WTC11 (cell line): Measurements from ENCODE around the gene C5AR1. TPM values are rescaled to one million over a fixed set of nuclear protein-coding genes. Genes with fewer than 3 reads are reported as not detected.

ENCODE experiments used
- ATAC-seq: fragments of 200-7000 bp; cut with Tn5 transposase; 2 replicates; pipeline ENCODE4 v1.10.0; 2021; ENCODE audit warnings: mild to moderate bottlenecking, moderate library complexity
- CTCF ChIA-PET: fragments of 300-600 bp; sonication (Branson Sonifier 250); formaldehyde crosslinking; loops from one replicate; lab custom pipeline; 2021; ENCODE audit warnings: antibody characterized with exemption; lab: Charles Lee
- POLR2A ChIA-PET: fragments of 350-600 bp; sonication (Branson Sonifier 250); formaldehyde crosslinking; loops from one replicate; lab custom pipeline; 2021; ENCODE audit warnings: antibody characterized with exemption; lab: Charles Lee
- DNase-seq: peaks from one replicate; pipeline ENCODE4 v3.0.0; 2021; ENCODE audit warnings: low spot score
- H3K27ac Mint-ChIP-seq: 2 replicates; pipeline ENCODE4 v1.8.0; 2021; ENCODE audit warnings: mixed read lengths
- H3K27me3 Mint-ChIP-seq: 2 replicates; pipeline ENCODE4 v1.8.0; 2021; ENCODE audit warnings: low read depth, mild to moderate bottlenecking, moderate library complexity, mixed read lengths
- H3K36me3 Mint-ChIP-seq: 2 replicates; pipeline ENCODE4 v1.8.0; 2021; ENCODE audit warnings: mixed read lengths
- H3K4me1 Mint-ChIP-seq: 2 replicates; pipeline ENCODE4 v1.8.0; 2022; ENCODE audit warnings: mixed read lengths
- H3K4me3 Mint-ChIP-seq: 2 replicates; pipeline ENCODE4 v1.8.0; 2021; ENCODE audit warnings: mild to moderate bottlenecking, moderate library complexity, mixed read lengths
- H3K9me3 Mint-ChIP-seq: 2 replicates; pipeline ENCODE4 v1.8.0; 2021; ENCODE audit warnings: mixed read lengths
- CREB1 ChIP-seq: sonication (generic); formaldehyde crosslinking; IDR thresholded peaks from 2 replicates; pipeline ENCODE4 v1.8.0; 2023; ENCODE audit warnings: mild to moderate bottlenecking, missing genetic modification reagents
- ELF4 ChIP-seq: sonication (generic); formaldehyde crosslinking; IDR thresholded peaks from 2 replicates; pipeline ENCODE4 v1.8.1; 2022; ENCODE audit warnings: low read depth, mild to moderate bottlenecking, moderate library complexity, missing genetic modification reagents
- FOXP1 ChIP-seq: sonication (generic); formaldehyde crosslinking; IDR thresholded peaks from 2 replicates; pipeline ENCODE4 v1.8.0; 2022; ENCODE audit warnings: missing genetic modification reagents, mild to moderate bottlenecking, moderate library complexity, borderline replicate concordance
- GRHL2 ChIP-seq: fragments of 250-450 bp; sonication (Bioruptor Pico); IDR thresholded peaks from 2 replicates; pipeline ENCODE4 v1.8.0; 2022; ENCODE audit warnings: mild to moderate bottlenecking, moderate library complexity; ENCODE audit not compliant: insufficient replicate concordance, severe bottlenecking
- JUN ChIP-seq: sonication (generic); formaldehyde crosslinking; IDR thresholded peaks from 2 replicates; pipeline ENCODE4 v1.8.0; 2023; ENCODE audit warnings: mild to moderate bottlenecking, missing genetic modification reagents
- KAT7 ChIP-seq: sonication (generic); formaldehyde crosslinking; IDR thresholded peaks from 2 replicates; pipeline ENCODE4 v1.8.1; 2023; ENCODE audit warnings: missing genetic modification reagents, mild to moderate bottlenecking, borderline replicate concordance
- MXD4 ChIP-seq: fragments of 250-450 bp; sonication (Bioruptor Pico); IDR thresholded peaks from 2 replicates; pipeline ENCODE4 v1.8.0; 2021; ENCODE audit warnings: mild to moderate bottlenecking, moderate library complexity, borderline replicate concordance
- NFE2L1 ChIP-seq: sonication (generic); formaldehyde crosslinking; IDR thresholded peaks from 2 replicates; pipeline ENCODE4 v1.8.1; 2023; ENCODE audit warnings: missing genetic modification reagents
- NFYB ChIP-seq: sonication (generic); formaldehyde crosslinking; conservative IDR thresholded peaks from 2 replicates; pipeline ENCODE4 v1.8.0; 2022; ENCODE audit warnings: low read depth, missing genetic modification reagents
- NR1H2 ChIP-seq: sonication (generic); formaldehyde crosslinking; IDR thresholded peaks from 2 replicates; pipeline ENCODE4 v1.9.0; 2021; ENCODE audit warnings: mild to moderate bottlenecking, moderate library complexity, missing genetic modification reagents
- OVOL2 ChIP-seq: fragments of 250-450 bp; sonication (Bioruptor Pico); IDR thresholded peaks from 2 replicates; pipeline ENCODE4 v1.9.0; 2021; ENCODE audit warnings: mild to moderate bottlenecking, borderline replicate concordance
- RORB ChIP-seq: fragments of 250-450 bp; sonication (Bioruptor Pico); IDR thresholded peaks from 2 replicates; pipeline ENCODE4 v1.9.0; 2021; ENCODE audit warnings: mild to moderate bottlenecking
- SMAD4 ChIP-seq: sonication (generic); formaldehyde crosslinking; IDR thresholded peaks from 2 replicates; pipeline ENCODE4 v1.8.0; 2022; ENCODE audit warnings: mild to moderate bottlenecking, missing genetic modification reagents
- TCF7 ChIP-seq: sonication (generic); formaldehyde crosslinking; IDR thresholded peaks from 2 replicates; pipeline ENCODE4 v1.8.0; 2022; ENCODE audit warnings: mild to moderate bottlenecking, low read depth, missing genetic modification reagents, moderate library complexity
- ZBTB21 ChIP-seq: sonication (generic); formaldehyde crosslinking; IDR thresholded peaks from 2 replicates; pipeline ENCODE4 v1.8.1; 2023; ENCODE audit warnings: mild to moderate bottlenecking, missing genetic modification reagents, borderline replicate concordance
- ZNF396 ChIP-seq: fragments of 250-450 bp; sonication (Bioruptor Pico); IDR thresholded peaks from 2 replicates; pipeline ENCODE4 v1.8.0; 2021; ENCODE audit warnings: mild to moderate bottlenecking, moderate library complexity, borderline replicate concordance
- ZNF423 ChIP-seq: fragments of 250-450 bp; sonication (Bioruptor Pico); IDR thresholded peaks from 2 replicates; pipeline ENCODE4 v2.1.2; 2022; ENCODE audit warnings: mild to moderate bottlenecking, moderate library complexity
- total RNA-seq: library from RNA; stranded (reverse); gene quantifications from 3 replicates; pipeline ENCODE4 v1.2.3, GENCODE V29; 2021
- TF ChIP-seq, protein P1 (sequence below): sonication (generic); formaldehyde crosslinking; IDR thresholded peaks from 2 replicates; pipeline ENCODE4 v1.8.0; 2023; ENCODE audit warnings: missing genetic modification reagents
- TF ChIP-seq, protein P2 (sequence below): sonication (generic); formaldehyde crosslinking; IDR thresholded peaks from 2 replicates; pipeline ENCODE4 v1.8.1; 2022; ENCODE audit warnings: mild to moderate bottlenecking, moderate library complexity, missing genetic modification reagents
- TF ChIP-seq, protein P3 (sequence below): fragments of 250-450 bp; sonication (Bioruptor Pico); conservative IDR thresholded peaks from 2 replicates; pipeline ENCODE4 v1.9.0; 2021; ENCODE audit warnings: mild to moderate bottlenecking
- TF ChIP-seq, protein P4 (sequence below): sonication (generic); formaldehyde crosslinking; conservative IDR thresholded peaks from 2 replicates; pipeline ENCODE4 v1.8.1; 2022; ENCODE audit warnings: mild to moderate bottlenecking, missing genetic modification reagents
- TF ChIP-seq, protein P5 (sequence below): sonication (generic); formaldehyde crosslinking; IDR thresholded peaks from 2 replicates; pipeline ENCODE4 v1.8.0; 2023; ENCODE audit warnings: mild to moderate bottlenecking, missing genetic modification reagents
- TF ChIP-seq, protein P6 (sequence below): sonication (generic); formaldehyde crosslinking; IDR thresholded peaks from 2 replicates; pipeline ENCODE4 v1.8.0; 2023; ENCODE audit warnings: missing genetic modification reagents, mild to moderate bottlenecking, borderline replicate concordance
- TF ChIP-seq, protein P7 (sequence below): sonication (generic); formaldehyde crosslinking; IDR thresholded peaks from 2 replicates; pipeline ENCODE4 v1.8.0; 2022; ENCODE audit warnings: mild to moderate bottlenecking, missing genetic modification reagents

Gene C5AR1
- total RNA-seq, 1 experiment from 2014 or later, result 0.28 TPM

DNA sequence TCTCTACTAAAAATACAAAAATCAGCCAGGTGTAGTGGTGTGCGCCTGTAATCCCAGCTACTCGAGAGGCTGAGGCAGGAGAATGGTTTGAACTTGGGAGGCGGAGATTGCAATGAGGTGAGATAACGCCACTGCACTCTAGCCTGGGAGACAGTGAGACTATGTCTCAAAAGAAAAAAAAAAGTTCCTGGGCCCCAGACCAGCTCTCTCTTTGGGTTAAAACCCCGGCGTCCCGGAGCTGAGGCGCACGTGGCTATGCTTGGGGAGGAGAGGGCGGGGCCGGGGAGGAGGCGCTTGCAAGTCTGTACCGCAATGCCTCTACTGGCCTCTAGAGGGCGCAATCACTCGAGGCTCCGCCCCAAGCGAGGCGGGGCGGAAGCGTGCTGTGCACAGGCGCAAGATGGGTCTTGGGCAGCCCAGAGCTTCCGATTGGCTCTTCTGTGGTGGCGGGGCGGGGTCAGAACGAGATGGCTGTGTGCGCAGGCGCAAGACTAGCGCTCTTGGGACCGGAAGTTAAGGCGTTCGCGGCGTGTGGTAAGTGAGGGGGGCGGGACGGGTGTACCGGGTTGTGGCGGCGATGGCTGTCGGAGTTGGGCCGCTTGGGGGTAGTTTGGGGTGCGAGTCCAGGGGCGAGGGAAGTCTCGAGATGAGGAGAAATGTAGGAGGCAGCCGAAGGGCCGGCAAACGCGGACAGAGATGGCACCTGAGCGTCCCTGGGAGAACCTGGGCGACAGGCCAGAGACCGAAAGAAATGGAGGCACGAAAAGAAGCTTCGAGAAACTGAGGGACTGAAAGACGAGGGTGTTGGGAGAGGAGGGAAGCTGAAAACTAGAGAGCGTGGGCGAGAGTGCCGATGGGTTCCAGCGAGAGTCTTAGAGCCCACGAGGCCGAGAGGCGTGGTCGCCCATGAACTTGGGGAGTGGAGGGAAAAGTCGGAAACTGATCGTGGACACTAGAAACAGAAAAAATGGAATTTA is 39.4 kb downstream of the C5AR1 start, which contains the start of gene DHX34:
DHX34 (plus strand) TSS at position 497 of the 977 bp plus-strand sequence. CDS start 3,716 bp downstream, outside the sequence.
- Mint-ChIP-seq H3K27me3 (peaks cover 14% of the 10 kb centered on the region), H3K9me3 (0 out of 2 replicates have a peak, but pooled peaks cover 3% of the 10 kb centered on the region), H3K27ac (peak within 1 kb of the TSS; percentile 86), H3K4me1 (peaks cover 29% of the 10 kb centered on the region), H3K36me3 (peaks cover 34% of the 10 kb centered on the region), H3K4me3 (peak within 1 kb of the TSS; percentile 92)
- ChIA-PET CTCF (interaction anchor here (0.6 to 3.6 kb wide), 69 partner anchors 8 to 582 kb away, joined by 3 to 61 read pairs (median 5); partner anchors contain the start of genes C5AR1, C5AR2, CCDC9 and EHD2), POLR2A (interaction anchor here (0.6 to 1.5 kb wide), 11 partner anchors 11 to 302 kb away, joined by 3 to 8 read pairs (median 4); partner anchors contain the start of genes CCDC9 and ZC3H4)
- DNase-seq (peak; percentile 99), ATAC-seq (peak; percentile 97)
- TF ChIP-seq GRHL2 (no peak), ELF4 (no peak), KAT7 (CRISPR knock-in tag) (no peak), RORB (no peak), ZNF396 (no peak), SMAD4 (CRISPR knock-in tag) (no peak), TCF7 (no peak), JUN (CRISPR knock-in tag) (no peak), ZNF423 (CRISPR knock-in tag) (no peak), FOXP1 (CRISPR knock-in tag) (peak; percentile 77; the same call in 1 of the 2 replicates), OVOL2 (CRISPR knock-in tag) (no peak), CREB1 (CRISPR knock-in tag) (no peak), NFYB (CRISPR knock-in tag) (peak; percentile 88), NR1H2 (CRISPR knock-in tag) (no peak), NFE2L1 (CRISPR knock-in tag) (no peak), MXD4 (CRISPR knock-in tag) (no peak), ZBTB21 (CRISPR knock-in tag) (no peak)
- TF ChIP-seq, protein P1, sequence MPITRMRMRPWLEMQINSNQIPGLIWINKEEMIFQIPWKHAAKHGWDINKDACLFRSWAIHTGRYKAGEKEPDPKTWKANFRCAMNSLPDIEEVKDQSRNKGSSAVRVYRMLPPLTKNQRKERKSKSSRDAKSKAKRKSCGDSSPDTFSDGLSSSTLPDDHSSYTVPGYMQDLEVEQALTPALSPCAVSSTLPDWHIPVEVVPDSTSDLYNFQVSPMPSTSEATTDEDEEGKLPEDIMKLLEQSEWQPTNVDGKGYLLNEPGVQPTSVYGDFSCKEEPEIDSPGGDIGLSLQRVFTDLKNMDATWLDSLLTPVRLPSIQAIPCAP (CRISPR knock-in tag), result no peak
- TF ChIP-seq, protein P2, sequence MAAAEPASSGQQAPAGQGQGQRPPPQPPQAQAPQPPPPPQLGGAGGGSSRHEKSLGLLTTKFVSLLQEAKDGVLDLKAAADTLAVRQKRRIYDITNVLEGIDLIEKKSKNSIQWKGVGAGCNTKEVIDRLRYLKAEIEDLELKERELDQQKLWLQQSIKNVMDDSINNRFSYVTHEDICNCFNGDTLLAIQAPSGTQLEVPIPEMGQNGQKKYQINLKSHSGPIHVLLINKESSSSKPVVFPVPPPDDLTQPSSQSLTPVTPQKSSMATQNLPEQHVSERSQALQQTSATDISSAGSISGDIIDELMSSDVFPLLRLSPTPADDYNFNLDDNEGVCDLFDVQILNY (CRISPR knock-in tag), result peak; percentile 70; the same call in 1 of the 2 replicates
- TF ChIP-seq, protein P3, sequence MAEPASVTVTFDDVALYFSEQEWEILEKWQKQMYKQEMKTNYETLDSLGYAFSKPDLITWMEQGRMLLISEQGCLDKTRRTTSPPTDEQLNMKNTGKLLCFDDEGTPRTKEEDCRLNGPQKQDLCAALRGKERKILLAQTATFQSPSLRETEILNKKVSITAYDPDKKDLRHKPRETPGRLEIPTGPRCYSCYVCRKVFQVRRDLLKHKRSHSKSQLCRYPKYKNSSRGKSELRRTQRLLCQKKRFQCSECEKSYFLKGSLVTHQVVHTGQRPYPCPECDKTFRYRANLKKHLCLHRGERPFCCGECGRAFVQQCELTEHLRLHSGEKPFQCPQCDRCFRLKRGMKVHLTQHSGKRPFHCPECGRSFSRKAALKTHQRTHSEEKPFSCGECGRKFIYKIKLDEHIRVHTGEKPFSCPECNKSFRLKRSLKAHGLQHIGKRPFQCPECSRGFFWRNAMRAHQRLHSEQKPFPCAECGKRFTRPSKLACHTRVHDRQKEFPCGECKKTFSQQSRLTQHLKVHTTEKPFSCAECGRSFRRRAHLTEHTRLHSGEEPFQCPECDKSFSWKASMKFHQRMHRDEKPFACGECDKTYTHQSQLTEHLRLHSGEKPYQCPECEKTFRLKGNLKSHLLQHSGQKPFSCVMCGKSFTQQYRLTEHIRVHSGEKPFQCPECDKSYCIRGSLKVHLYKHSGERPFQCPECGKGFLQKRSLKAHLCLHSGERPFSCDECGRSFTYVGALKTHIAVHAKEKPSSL, result no peak
- TF ChIP-seq, protein P4, sequence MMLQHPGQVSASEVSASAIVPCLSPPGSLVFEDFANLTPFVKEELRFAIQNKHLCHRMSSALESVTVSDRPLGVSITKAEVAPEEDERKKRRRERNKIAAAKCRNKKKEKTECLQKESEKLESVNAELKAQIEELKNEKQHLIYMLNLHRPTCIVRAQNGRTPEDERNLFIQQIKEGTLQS (CRISPR knock-in tag), result no peak
- TF ChIP-seq, protein P5, sequence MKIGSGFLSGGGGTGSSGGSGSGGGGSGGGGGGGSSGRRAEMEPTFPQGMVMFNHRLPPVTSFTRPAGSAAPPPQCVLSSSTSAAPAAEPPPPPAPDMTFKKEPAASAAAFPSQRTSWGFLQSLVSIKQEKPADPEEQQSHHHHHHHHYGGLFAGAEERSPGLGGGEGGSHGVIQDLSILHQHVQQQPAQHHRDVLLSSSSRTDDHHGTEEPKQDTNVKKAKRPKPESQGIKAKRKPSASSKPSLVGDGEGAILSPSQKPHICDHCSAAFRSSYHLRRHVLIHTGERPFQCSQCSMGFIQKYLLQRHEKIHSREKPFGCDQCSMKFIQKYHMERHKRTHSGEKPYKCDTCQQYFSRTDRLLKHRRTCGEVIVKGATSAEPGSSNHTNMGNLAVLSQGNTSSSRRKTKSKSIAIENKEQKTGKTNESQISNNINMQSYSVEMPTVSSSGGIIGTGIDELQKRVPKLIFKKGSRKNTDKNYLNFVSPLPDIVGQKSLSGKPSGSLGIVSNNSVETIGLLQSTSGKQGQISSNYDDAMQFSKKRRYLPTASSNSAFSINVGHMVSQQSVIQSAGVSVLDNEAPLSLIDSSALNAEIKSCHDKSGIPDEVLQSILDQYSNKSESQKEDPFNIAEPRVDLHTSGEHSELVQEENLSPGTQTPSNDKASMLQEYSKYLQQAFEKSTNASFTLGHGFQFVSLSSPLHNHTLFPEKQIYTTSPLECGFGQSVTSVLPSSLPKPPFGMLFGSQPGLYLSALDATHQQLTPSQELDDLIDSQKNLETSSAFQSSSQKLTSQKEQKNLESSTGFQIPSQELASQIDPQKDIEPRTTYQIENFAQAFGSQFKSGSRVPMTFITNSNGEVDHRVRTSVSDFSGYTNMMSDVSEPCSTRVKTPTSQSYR (CRISPR knock-in tag), result 0 out of 2 replicates have a peak, but pooled peaks have one; percentile 15
- TF ChIP-seq, protein P6, sequence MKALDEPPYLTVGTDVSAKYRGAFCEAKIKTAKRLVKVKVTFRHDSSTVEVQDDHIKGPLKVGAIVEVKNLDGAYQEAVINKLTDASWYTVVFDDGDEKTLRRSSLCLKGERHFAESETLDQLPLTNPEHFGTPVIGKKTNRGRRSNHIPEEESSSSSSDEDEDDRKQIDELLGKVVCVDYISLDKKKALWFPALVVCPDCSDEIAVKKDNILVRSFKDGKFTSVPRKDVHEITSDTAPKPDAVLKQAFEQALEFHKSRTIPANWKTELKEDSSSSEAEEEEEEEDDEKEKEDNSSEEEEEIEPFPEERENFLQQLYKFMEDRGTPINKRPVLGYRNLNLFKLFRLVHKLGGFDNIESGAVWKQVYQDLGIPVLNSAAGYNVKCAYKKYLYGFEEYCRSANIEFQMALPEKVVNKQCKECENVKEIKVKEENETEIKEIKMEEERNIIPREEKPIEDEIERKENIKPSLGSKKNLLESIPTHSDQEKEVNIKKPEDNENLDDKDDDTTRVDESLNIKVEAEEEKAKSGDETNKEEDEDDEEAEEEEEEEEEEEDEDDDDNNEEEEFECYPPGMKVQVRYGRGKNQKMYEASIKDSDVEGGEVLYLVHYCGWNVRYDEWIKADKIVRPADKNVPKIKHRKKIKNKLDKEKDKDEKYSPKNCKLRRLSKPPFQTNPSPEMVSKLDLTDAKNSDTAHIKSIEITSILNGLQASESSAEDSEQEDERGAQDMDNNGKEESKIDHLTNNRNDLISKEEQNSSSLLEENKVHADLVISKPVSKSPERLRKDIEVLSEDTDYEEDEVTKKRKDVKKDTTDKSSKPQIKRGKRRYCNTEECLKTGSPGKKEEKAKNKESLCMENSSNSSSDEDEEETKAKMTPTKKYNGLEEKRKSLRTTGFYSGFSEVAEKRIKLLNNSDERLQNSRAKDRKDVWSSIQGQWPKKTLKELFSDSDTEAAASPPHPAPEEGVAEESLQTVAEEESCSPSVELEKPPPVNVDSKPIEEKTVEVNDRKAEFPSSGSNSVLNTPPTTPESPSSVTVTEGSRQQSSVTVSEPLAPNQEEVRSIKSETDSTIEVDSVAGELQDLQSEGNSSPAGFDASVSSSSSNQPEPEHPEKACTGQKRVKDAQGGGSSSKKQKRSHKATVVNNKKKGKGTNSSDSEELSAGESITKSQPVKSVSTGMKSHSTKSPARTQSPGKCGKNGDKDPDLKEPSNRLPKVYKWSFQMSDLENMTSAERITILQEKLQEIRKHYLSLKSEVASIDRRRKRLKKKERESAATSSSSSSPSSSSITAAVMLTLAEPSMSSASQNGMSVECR (CRISPR knock-in tag), result no peak; the same call in 1 of the 2 replicates
- TF ChIP-seq, protein P7, sequence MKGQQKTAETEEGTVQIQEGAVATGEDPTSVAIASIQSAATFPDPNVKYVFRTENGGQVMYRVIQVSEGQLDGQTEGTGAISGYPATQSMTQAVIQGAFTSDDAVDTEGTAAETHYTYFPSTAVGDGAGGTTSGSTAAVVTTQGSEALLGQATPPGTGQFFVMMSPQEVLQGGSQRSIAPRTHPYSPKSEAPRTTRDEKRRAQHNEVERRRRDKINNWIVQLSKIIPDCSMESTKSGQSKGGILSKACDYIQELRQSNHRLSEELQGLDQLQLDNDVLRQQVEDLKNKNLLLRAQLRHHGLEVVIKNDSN (CRISPR knock-in tag), result peak; percentile 75; the same call in 1 of the 2 replicates
